Measurements from ENCODE around the gene CHST6. TPM values are rescaled to one million over a fixed set of nuclear protein-coding genes. Genes with fewer than 3 reads are reported as not detected.
A peak's percentile ranks its signal among the peaks of the same experiment; 100 is the strongest.
"Not testable (repeated sequence)": the region's sequence is repeated elsewhere in the genome, so short reads cannot be mapped to it uniquely, and the experiment has no call there.

Gene CHST6
- total RNA-seq (1.7 TPM), polyA plus RNA-seq (0.15 TPM)

DNA sequence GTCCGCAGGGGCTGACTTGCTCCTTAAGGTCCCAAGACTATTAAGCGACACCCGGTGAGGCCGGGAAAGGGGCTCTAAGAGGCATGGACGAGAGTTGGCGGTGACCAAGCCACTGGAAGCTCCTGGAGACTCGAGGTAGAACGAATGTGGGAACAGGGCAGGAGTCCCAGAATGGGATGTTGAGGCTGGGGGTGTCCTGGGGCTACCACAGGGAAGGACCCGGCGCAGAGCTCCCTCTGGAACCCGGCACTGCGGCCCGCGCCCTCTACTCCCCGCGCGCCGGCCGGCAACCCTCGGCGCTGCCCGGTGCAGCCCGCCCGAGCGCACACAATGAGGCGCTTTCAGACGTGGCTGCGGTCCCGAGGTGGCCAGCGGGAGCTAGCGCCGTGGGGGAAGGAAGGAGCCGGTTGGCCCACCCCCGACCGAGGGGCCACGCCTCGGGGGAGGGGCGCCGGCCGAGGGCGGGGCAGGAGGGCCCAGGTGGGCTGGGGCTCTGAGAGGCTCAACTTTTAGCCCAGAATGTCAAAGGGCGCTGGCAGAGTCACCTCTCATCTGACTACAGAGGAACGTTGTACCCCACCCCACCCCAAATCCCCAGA is at the start of gene CHST6:
Gene CHST6, minus strand, starts transcription at position 366 of the 599 bp plus-strand sequence. CDS start 15,613 bp downstream, outside the sequence.
- H3K27ac ChIP-seq (ENCODE audit: low read depth): no peak within 1 kb of the TSS
- peak within 1 kb of the TSS; percentile 2 for H3K4me3 ChIP-seq (ENCODE audit: low read depth, low read length)
- no peaks in the 10 kb centered on the region for H3K36me3 ChIP-seq (ENCODE audit: insufficient read depth)
- 3% methylated on average over 43 of the region's 43 CpGs for WGBS
- no peaks in the 10 kb centered on the region for H3K4me1 ChIP-seq (ENCODE audit: insufficient read depth)
- no peak for DNase-seq (ENCODE audit: extremely low spot score)

DNA sequence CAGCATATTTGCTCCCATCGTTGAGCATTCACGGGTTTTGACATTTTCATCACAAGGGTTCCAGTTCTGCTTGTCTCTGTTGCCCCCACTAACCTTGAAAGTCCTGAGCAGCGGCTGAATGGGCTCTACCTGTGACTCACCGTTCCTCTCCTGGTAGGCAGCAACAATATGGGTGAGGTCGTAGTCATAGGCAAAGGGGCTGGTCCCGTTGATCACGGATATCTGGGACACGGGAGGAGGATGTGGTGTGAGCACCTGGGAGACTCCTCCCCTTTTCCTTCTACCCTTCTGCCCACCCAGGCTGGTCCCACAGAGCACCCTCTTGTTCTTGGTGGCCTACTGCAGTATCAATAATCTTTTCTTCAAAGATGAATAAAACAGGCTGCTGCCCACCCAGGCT is 47.2 kb upstream of the CHST6 start:
- not testable (repeated sequence) for H3K4me1 ChIP-seq (ENCODE audit: insufficient read depth); H3K36me3 ChIP-seq (ENCODE audit: insufficient read depth); DNase-seq (ENCODE audit: extremely low spot score); H3K27ac ChIP-seq (ENCODE audit: low read depth); H3K4me3 ChIP-seq (ENCODE audit: low read depth, low read length)
- WGBS: 91% methylated on average over 8 of the region's 8 CpGs

DNA sequence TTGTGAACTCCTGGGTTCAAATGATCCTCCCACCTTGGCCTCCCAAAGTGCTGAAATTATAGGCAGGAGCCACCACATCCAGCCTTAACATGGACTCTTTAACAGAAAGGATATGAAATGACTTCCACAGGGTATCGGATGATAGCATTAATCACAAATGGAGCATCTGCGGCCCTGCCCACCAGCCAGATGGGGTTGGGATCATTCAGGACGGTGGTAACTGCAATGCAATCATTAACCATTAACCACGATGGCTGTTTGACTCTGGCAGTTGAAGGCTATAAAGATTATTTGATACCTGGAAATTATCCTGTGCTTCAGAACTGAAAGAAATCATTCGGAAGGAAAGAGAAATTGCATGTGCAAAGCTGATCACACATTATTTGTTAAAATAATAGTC is 46.0 kb upstream of the CHST6 start:
- no peak for DNase-seq (ENCODE audit: extremely low spot score)
- Histone ChIP-seq H3K4me1 (ENCODE audit: insufficient read depth) (no peaks in the 10 kb centered on the region), H3K36me3 (ENCODE audit: insufficient read depth) (no peaks in the 10 kb centered on the region), H3K27ac (ENCODE audit: low read depth) (no peak overlapping the region), H3K4me3 (ENCODE audit: low read depth, low read length) (no peak overlapping the region)
- WGBS: 84% methylated on average over 5 of the region's 5 CpGs

GRCh38 chr16:75538882-75539565 is 43.8 kb upstream of the CHST6 start:
- not testable (repeated sequence) for H3K4me1 ChIP-seq (ENCODE audit: insufficient read depth); DNase-seq (ENCODE audit: extremely low spot score); H3K36me3 ChIP-seq (ENCODE audit: insufficient read depth); H3K4me3 ChIP-seq (ENCODE audit: low read depth, low read length); H3K27ac ChIP-seq (ENCODE audit: low read depth)
- 77% methylated on average over 8 of the region's 10 CpGs for WGBS

DNA sequence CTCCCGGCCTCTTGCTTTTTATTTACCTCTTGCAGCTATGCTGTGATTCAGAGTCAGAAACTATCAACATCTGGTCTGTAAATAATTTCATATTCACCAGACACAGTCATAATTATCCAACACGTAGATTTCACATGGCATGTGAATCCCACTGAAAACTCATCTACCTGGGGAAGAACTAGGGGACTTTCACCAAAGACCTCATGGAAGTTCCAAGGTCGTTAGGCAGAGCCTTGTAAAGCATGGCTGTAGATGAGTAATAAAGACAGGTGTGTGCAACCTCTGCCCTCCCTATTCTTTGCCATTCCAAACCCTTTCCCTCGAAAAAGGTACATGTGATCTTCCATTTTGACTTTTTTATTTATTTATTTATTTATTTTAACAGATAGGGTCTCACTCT is 42.5 kb upstream of the CHST6 start:
- no peak for DNase-seq (ENCODE audit: extremely low spot score)
- Histone ChIP-seq H3K27ac (ENCODE audit: low read depth) (no peak overlapping the region), H3K4me1 (ENCODE audit: insufficient read depth) (no peaks in the 10 kb centered on the region), H3K36me3 (ENCODE audit: insufficient read depth) (no peaks in the 10 kb centered on the region), H3K4me3 (ENCODE audit: low read depth, low read length) (no peak overlapping the region)
- 88% methylated on average over 4 of the region's 4 CpGs for WGBS

DNA sequence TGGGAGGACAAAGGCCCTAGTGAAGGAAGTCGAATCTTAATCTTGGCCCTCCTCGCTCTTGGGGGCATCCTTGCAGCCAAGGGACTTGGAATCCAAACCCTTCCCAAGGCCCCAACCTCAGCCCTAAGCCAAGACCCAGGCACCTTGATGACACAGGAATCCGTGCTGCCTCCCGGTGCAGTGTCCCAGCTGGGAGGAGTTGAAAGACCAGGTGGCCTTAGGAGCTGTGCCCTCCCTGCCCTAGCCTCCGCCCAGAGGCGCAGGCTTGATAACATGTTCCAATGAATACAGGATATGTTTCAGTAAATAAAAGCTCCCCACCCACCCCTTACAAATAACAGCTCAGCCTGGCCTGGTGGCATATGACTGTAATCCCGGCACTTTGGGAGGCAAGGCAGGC is 40.7 kb upstream of the CHST6 start, which contains the start of gene CHST5:
Gene CHST5, minus strand, starts transcription at position 208 of the 400 bp plus-strand sequence. CDS start 5,724 bp downstream, outside the sequence.
- no peak for DNase-seq (ENCODE audit: extremely low spot score)
- Histone ChIP-seq H3K4me1 (ENCODE audit: insufficient read depth) (no peaks in the 10 kb centered on the region), H3K27ac (ENCODE audit: low read depth) (no peak within 1 kb of the TSS), H3K4me3 (ENCODE audit: low read depth, low read length) (no peak within 1 kb of the TSS), H3K36me3 (ENCODE audit: insufficient read depth) (no peaks in the 10 kb centered on the region)
- 89% methylated on average over 7 of the region's 7 CpGs for WGBS

GRCh38 chr16:75535211-75535843 is 40.1 kb upstream of the CHST6 start:
- no peaks in the 10 kb centered on the region for H3K36me3 ChIP-seq (ENCODE audit: insufficient read depth)
- no peak for DNase-seq (ENCODE audit: extremely low spot score)
- no peak overlapping the region for H3K4me3 ChIP-seq (ENCODE audit: low read depth, low read length)
- no peak overlapping the region for H3K27ac ChIP-seq (ENCODE audit: low read depth)
- WGBS: 61% methylated on average over 34 of the region's 34 CpGs
- H3K4me1 ChIP-seq (ENCODE audit: insufficient read depth): no peaks in the 10 kb centered on the region

- Histone ChIP-seq H3K27ac (ENCODE audit: low read depth) (no peak overlapping the region), H3K4me3 (ENCODE audit: low read depth, low read length) (no peak overlapping the region), H3K36me3 (ENCODE audit: insufficient read depth) (no peaks in the 10 kb centered on the region), H3K4me1 (ENCODE audit: insufficient read depth) (no peaks in the 10 kb centered on the region)
- 82% methylated on average over 19 of the region's 19 CpGs for WGBS
- DNase-seq (ENCODE audit: extremely low spot score): no peak
Measured at GRCh38 chr16:75534560-75535205, 39.4 kb upstream of the CHST6 start.

DNA sequence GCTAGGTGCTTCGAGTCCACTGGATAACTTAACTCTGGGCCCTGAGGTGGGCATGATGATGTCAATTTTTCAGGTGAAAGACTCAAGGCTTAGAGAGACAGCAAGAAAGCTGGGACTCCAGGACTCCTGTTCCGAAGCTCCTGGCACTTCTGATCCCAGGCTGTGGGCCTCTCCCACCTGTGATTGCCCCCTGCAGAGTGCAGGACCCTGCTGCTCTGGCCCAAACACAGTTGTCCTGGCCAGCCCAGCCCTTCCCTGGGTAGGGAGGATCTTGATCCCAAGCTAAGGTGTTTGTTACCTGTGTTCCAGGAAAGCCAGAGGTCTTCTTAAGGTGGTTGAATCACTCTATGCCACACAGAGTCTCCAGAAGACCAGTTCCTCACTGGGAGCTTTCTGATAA is 37.5 kb upstream of the CHST6 start:
- H3K4me1 ChIP-seq (ENCODE audit: insufficient read depth): no peaks in the 10 kb centered on the region
- WGBS: 89% methylated on average over 2 of the region's 2 CpGs
- DNase-seq (ENCODE audit: extremely low spot score): no peak

DNA sequence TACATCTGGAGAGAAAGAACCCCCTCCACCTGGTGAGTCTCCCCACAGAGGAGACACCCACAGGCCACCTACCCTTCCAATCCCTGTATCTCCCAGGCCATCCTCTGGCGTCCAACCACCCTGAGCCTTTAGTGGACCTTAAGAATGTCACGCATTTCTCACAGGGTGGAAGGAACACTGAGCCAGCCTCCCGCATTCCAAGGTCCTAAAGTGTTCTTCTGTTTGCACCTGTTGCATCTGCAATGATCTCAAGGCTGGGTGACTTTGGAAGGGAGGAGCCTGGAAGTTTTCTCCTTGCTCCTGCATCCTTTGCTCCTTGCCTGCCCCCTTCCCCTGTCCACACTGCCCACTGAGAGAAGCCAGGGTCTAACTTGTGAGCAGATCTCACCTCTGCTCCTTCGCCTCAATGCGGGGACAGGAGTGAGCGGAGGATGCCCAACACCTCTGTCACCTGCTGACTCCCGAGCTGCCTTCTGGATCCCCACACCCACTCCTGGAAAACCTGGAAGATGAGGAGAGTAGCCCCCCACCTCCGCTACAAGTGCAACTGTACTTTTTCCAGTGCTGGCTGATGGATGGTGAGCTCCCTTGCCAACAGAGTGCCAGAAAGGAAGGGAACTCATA is 37.0 kb upstream of the CHST6 start:
- WGBS: 84% methylated on average over 8 of the region's 8 CpGs
- H3K36me3 ChIP-seq (ENCODE audit: insufficient read depth): no peaks in the 10 kb centered on the region

More for the DNA sequence above, 37.5 kb upstream of the CHST6 start:
- no peak overlapping the region for H3K4me3 ChIP-seq (ENCODE audit: low read depth, low read length)
- no peak overlapping the region for H3K27ac ChIP-seq (ENCODE audit: low read depth)
- H3K36me3 ChIP-seq (ENCODE audit: insufficient read depth): no peaks in the 10 kb centered on the region

GRCh38 chr16:75529959-75530358 is 34.7 kb upstream of the CHST6 start:
- Histone ChIP-seq H3K36me3 (ENCODE audit: insufficient read depth) (no peaks in the 10 kb centered on the region), H3K4me3 (ENCODE audit: low read depth, low read length) (no peak overlapping the region), H3K4me1 (ENCODE audit: insufficient read depth) (no peaks in the 10 kb centered on the region), H3K27ac (ENCODE audit: low read depth) (no peak overlapping the region)
- DNase-seq (ENCODE audit: extremely low spot score): no peak
- 96% methylated on average over 29 of the region's 29 CpGs for WGBS

More for the DNA sequence above, 37.0 kb upstream of the CHST6 start:
- no peak for DNase-seq (ENCODE audit: extremely low spot score)
- H3K4me1 ChIP-seq (ENCODE audit: insufficient read depth): no peaks in the 10 kb centered on the region
- H3K27ac ChIP-seq (ENCODE audit: low read depth): no peak overlapping the region
- no peak overlapping the region for H3K4me3 ChIP-seq (ENCODE audit: low read depth, low read length)

- no peak for DNase-seq (ENCODE audit: extremely low spot score)
- Histone ChIP-seq H3K4me3 (ENCODE audit: low read depth, low read length) (no peak overlapping the region), H3K27ac (ENCODE audit: low read depth) (no peak overlapping the region), H3K36me3 (ENCODE audit: insufficient read depth) (no peaks in the 10 kb centered on the region), H3K4me1 (ENCODE audit: insufficient read depth) (no peaks in the 10 kb centered on the region)
- WGBS: 93% methylated on average over 81 of the region's 81 CpGs
Measured at GRCh38 chr16:75529056-75529905, 34.0 kb upstream of the CHST6 start.
